ACC112 (cell line): ENCODE results near the gene OPRD1.
"Not testable (repeated sequence)": the region's sequence is repeated elsewhere in the genome, so short reads cannot be mapped to it uniquely, and the experiment has no call there.

Experiments used
- H2AFZ ChIP-seq: fragments of 200-600 bp; sonication (generic); one replicate; pipeline ENCODE4 v1.6.0; 2017; ENCODE audit warnings: antibody characterized with exemption, low read length; ENCODE audit not compliant: unreplicated experiment
- H3K27ac ChIP-seq: fragments of 200-600 bp; sonication (generic); 2 replicates; pipeline ENCODE4 v1.5.1; 2014; ENCODE audit warnings: low read depth, mild to moderate bottlenecking, antibody characterized with exemption, low read length, moderate library complexity
- H3K27me3 ChIP-seq: fragments of 200-600 bp; sonication (generic); 2 replicates; pipeline ENCODE4 v1.6.1; 2014; ENCODE audit warnings: mild to moderate bottlenecking, antibody characterized with exemption, low read length, moderate library complexity, mixed read lengths; ENCODE audit not compliant: insufficient read depth
- H3K36me3 ChIP-seq: fragments of 200-600 bp; sonication (generic); 2 replicates; pipeline ENCODE4 v1.6.1; 2016; ENCODE audit warnings: mild to moderate bottlenecking, antibody characterized with exemption, low read length, moderate library complexity, mixed read lengths; ENCODE audit not compliant: insufficient read depth
- H3K4me1 ChIP-seq: fragments of 200-600 bp; sonication (generic); one replicate; pipeline ENCODE4 v1.6.1; 2016; ENCODE audit warnings: low read length, mixed read lengths; ENCODE audit not compliant: insufficient read depth, unreplicated experiment, control insufficient read depth
- H3K4me3 ChIP-seq: fragments of 200-600 bp; sonication (generic); 2 replicates; pipeline ENCODE4 v1.5.1; 2014; ENCODE audit warnings: mild to moderate bottlenecking, low read depth, low read length
- H3K79me2 ChIP-seq: fragments of 200-600 bp; sonication (generic); one replicate; pipeline ENCODE4 v1.6.0; 2016; ENCODE audit warnings: low read length; ENCODE audit not compliant: control insufficient read depth, unreplicated experiment, insufficient read depth

The OPRD1 gene

GRCh38 chr1:28822799-28823198 lies 10.8 kb downstream of the OPRD1 start:
- H3K4me3 ChIP-seq: no peak overlapping the region
- no peaks in the 10 kb centered on the region for H3K4me1 ChIP-seq
- H2AFZ ChIP-seq: no peak overlapping the region
- H3K79me2 ChIP-seq: no peaks in the 10 kb centered on the region
- H3K27me3 ChIP-seq: peaks cover 6% of the 10 kb centered on the region
- H3K27ac ChIP-seq: no peak overlapping the region
- no peaks in the 10 kb centered on the region for H3K36me3 ChIP-seq

GRCh38 chr1:28824061-28824460 lies 12.1 kb downstream of the OPRD1 start:
- H2AFZ ChIP-seq, H3K27ac ChIP-seq, H3K79me2 ChIP-seq, H3K4me1 ChIP-seq, H3K36me3 ChIP-seq, H3K4me3 ChIP-seq, H3K27me3 ChIP-seq: not testable (repeated sequence)

GRCh38 chr1:28828227-28828858 lies 16.4 kb downstream of the OPRD1 start:
- not testable (repeated sequence) for H3K4me3 ChIP-seq, H3K36me3 ChIP-seq, H2AFZ ChIP-seq, H3K4me1 ChIP-seq, H3K79me2 ChIP-seq, H3K27ac ChIP-seq, H3K27me3 ChIP-seq

DNA sequence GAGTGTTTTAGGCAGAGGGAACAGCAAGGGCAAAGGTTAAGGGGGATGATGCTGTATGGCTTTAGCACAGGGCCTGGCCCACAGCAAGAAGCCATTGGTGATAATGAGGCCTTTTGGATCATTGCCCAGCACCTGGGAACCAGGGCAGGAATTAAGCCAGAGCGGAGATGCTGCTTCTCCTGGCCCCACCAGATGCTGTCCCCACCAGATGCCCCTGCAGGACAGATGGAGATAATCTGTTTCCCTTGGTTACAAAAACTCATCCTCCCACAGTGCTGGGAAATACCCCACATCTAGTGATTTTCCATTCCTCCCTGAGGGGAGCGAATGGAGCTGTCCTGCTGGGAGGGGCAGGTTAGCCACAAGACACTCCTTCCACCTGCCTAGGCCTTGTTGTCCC lies 18.8 kb downstream of the OPRD1 start:
- H3K79me2 ChIP-seq: no peaks in the 10 kb centered on the region
- no peaks in the 10 kb centered on the region for H3K4me1 ChIP-seq
- H3K27me3 ChIP-seq: no peaks in the 10 kb centered on the region

DNA sequence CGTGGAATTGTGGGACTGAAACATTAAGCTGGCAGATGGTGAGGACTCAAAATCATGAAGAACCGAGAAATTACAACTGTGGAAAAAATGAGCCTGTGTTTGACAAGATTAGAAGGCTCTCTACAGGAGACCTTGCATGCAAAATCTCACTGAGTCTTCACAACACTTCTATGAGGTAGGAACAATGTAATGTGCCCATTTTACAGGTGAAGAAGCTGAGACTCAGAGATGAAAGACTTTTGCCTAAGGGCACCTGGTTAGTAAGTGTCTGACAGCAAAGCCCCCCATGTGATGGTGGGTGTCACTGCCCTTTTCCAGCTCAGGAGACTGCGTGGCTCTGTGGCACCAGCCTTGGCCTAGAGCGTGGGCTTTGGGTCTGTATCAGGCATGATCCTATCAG lies 21.0 kb downstream of the OPRD1 start:
- Histone ChIP-seq H3K27me3 (peaks cover 3% of the 10 kb centered on the region; the same call in 1 of the 2 replicates), H3K4me3 (no peak overlapping the region), H3K4me1 (no peaks in the 10 kb centered on the region), H3K36me3 (no peaks in the 10 kb centered on the region), H2AFZ (no peak overlapping the region), H3K79me2 (no peaks in the 10 kb centered on the region), H3K27ac (no peak overlapping the region)

More for the DNA sequence above, 18.8 kb downstream of the OPRD1 start:
- H3K27ac ChIP-seq: no peak overlapping the region
- no peak overlapping the region for H2AFZ ChIP-seq
- no peak overlapping the region for H3K4me3 ChIP-seq
- no peaks in the 10 kb centered on the region for H3K36me3 ChIP-seq

DNA sequence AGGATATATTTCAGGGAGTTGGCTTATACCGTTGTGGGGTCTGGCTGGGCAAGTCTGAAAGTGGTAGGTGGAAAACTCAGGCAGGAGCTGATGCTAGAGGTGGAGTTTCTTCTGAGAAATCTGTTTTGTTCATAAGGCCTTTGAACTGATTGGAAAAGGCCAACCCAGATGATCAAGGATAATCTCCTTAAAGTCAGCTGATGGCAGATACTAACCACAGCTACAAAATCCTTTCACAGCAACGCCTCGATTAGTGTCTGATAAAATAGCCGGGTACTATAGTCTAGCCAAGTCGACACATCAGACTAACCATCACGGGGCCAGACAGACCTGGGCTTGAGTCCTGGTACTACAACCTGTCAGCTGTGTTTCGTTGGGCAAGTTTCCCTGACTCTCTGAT lies 21.4 kb downstream of the OPRD1 start:
- Histone ChIP-seq H3K27ac (no peak overlapping the region), H3K4me3 (no peak overlapping the region)

GRCh38 chr1:28835237-28835650 lies 23.3 kb downstream of the OPRD1 start:
- H3K4me3 ChIP-seq: no peak overlapping the region
- H3K36me3 ChIP-seq: no peaks in the 10 kb centered on the region
- H2AFZ ChIP-seq: no peak overlapping the region
- H3K27ac ChIP-seq: no peak overlapping the region
- H3K27me3 ChIP-seq: peaks cover 20% of the 10 kb centered on the region; the same call in 1 of the 2 replicates
- no peaks in the 10 kb centered on the region for H3K79me2 ChIP-seq
- no peaks in the 10 kb centered on the region for H3K4me1 ChIP-seq

More for the DNA sequence above, 21.4 kb downstream of the OPRD1 start:
- Histone ChIP-seq H3K27me3 (peaks cover 7% of the 10 kb centered on the region; the same call in 1 of the 2 replicates), H3K36me3 (no peaks in the 10 kb centered on the region), H3K4me1 (no peaks in the 10 kb centered on the region), H3K79me2 (no peaks in the 10 kb centered on the region), H2AFZ (no peak overlapping the region)

- Histone ChIP-seq H3K4me1 (no peaks in the 10 kb centered on the region), H3K4me3 (no peak overlapping the region), H3K27ac (no peak overlapping the region), H2AFZ (no peak overlapping the region), H3K36me3 (no peaks in the 10 kb centered on the region), H3K79me2 (no peaks in the 10 kb centered on the region), H3K27me3 (peaks cover 24% of the 10 kb centered on the region; the same call in 1 of the 2 replicates)
These were observed 24.5 kb downstream of the OPRD1 start for GRCh38 chr1:28836421-28836956.

GRCh38 chr1:28840928-28841544 lies 29.1 kb downstream of the OPRD1 start:
- Histone ChIP-seq H3K4me1 (no peaks in the 10 kb centered on the region), H2AFZ (no peak overlapping the region), H3K36me3 (no peaks in the 10 kb centered on the region), H3K27ac (no peak overlapping the region), H3K27me3 (peaks cover 24% of the 10 kb centered on the region; the same call in 1 of the 2 replicates), H3K4me3 (no peak overlapping the region), H3K79me2 (no peaks in the 10 kb centered on the region)

DNA sequence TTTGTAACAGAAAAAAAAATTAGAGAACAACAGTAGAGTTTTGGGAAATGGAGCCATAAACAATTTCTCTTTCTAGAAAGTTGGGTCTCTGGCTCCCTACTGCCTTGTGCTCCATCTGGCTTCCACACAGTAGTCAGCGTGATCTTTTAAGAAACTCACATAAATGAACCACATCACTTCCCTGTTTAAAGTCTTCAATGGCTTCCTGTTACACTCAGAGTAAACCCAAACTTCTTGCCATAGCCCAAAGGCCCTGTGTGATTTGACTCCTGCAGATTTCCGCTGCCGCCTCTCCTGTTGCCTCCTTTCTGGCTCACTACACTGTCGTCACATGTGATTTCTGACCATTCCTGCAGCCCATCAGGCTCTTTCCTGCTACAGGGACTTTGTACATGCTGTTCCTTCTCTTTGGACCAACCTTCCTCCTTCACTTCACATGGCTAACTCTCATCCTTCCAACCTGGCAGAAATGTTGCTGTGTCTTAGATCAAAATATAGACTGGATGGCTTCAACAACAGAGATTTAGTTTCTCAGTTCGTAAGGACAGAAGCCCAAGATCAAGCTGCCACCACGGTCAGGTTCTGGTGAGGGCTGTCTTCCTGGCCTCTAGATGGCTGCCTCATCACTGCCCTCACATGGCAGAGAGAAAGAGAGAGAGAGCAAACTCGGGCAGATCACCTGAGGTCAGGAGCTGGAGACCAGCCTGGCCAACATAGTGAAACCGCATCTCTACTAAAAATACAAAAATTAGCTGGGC lies 34.0 kb downstream of the OPRD1 start:
- Histone ChIP-seq H3K36me3 (no peaks in the 10 kb centered on the region), H3K27me3 (0 out of 2 replicates have a peak, but pooled peaks cover 4% of the 10 kb centered on the region), H3K4me1 (no peaks in the 10 kb centered on the region), H3K4me3 (no peak overlapping the region), H2AFZ (no peak overlapping the region), H3K79me2 (no peaks in the 10 kb centered on the region), H3K27ac (no peak overlapping the region)
